GM18511 (cell line): ENCODE measurements around the gene SLC22A4.

ENCODE experiments used
- ATAC-seq: cut with Tn5 transposase; IDR thresholded peaks from one replicate; pipeline ENCODE4 v1.9.1; 2021; ENCODE audit warnings: mild to moderate bottlenecking, moderate library complexity; ENCODE audit not compliant: unreplicated experiment

The SLC22A4 gene

DNA sequence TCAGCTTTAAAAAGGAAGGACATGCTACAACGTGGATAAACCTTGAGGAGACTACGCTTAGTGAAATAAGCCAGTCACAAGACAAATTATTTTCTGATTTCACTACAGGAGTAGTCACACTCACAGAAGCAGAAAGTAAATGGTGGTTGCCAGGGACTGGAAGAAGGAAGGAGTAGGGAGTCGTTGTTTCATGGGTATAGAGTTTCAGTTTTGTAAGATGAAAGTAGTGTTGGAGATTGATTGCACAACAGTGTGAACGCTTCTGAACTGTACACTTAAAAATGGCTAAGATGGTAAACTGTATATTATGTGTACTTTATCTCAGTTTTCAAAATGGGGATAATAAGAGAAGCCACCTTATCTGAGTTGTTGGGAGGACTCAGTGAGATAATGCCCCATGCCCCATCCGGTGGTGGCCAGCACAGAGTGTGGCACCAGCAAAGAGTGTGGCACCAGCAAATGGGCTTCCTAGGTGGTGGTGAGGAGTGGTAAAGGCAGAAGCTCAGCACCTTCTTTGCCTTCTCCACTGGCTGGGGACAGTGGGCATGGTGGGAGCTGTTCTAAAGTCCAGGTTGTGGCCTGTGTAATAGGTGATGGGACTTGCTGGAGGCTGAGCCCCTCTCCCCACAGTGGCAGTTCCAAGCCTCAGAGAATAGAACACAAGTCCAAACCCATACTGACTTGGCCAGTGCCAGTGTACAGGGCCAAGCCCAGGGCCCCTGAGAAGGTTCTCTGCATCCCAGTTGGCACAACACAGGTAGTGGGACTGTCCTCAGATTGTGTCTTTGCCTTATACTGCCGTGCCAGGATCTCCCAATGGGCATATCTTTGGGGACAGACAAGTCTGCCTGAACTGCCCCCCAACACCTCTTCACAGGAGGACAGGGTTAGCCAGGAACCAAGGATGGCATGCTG is 4.4 kb downstream of the SLC22A4 start:
- ATAC-seq, result no peak

DNA sequence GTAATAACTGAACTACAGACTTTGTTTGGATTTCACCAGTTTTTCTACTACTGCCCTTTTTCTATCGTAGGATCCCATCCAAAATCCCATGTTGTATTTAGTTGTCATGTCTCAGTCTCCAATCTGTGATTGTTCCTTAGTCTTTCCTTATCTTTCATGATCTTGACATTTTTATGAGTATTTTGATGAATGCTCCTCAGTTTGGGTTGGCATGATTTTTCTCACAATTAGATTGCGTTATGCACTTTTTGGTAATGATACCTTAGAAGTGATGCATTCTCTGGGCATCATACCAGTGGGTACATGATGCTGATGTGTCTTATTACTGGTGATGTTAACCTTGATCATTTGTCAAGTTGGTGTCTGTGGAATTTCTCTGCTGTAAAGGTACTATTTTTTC is 5.7 kb downstream of the SLC22A4 start:
- ATAC-seq, result no peak

DNA sequence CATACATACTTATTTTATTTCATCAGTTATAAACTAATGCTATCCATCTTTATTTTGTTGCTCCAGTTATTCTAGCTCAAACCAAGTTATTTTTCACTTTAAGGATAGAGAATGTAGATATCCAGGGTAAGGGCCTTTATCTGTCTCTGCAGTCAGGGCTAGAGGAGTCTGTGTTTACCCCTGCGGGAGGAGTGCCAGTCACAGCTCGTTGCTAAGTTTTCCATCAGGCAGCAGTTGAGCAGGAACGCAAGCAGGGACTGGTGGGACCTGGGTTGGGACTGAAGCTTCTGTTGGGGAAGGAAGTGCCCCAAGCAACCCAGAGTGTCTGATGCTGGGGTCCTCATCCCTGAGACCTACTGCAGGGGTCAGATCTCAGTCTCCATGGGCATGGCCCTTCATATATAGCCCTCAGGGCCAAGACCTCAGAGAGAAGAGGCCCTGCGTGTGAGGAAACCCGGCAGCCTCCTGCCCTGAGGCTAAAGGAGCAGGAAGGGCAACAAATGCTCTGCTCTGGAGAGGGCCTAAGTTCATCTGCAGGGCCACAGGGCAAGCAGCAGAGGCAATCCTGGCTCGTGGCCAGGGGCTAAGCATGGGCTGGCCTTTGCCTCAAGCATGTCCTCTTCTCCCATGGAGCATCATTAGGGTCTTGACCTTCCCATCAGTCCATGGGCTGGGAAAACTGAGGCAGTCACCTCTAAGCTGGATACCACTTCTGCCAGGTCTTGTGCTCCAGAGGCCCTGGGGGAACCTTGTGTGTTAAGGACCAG is 6.6 kb downstream of the SLC22A4 start:
- ATAC-seq, result no peak

DNA sequence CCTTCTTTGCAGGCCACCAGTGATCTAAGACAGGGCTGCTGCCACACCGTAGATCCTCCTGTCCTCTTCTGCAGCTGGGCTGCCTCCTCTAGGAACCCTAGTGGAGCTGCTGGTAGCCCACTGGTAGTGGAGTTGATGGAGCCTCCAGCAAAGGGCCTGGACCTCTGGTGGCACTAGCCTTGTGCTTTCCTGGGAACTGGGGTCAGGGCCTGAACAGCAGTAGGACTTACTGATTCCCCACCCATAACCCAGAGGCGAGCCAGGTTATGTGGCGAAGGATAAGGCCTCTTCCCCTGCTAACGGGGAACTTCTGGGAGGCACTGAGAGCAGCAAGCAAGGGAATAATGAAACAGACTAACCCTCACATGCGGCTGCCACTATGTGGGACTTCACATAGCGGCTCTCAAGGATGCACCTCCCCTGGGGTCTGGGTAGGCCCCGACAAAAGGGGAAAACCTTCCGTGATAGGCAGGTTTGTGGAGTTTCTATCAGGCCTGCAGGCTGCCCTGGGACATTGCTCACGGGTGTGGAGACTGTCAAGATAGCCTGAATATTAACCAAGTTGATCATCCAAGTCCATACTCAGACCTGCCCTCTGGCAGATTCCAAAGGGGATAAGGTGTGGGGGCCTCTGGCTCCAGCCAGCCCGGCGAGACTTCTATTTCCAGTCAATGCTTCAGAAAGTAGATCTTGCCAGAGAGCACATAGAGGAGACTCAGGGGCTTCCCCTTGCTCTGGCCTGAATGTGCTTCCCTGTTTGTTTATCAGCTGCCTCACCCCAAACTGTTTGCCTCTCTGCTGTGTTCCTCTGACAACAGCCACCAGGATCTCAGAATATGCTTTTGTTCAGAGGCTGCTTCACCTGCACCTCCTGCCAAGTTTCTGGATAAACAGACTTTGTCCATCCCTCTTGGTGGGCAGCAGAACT is 7.4 kb downstream of the SLC22A4 start:
- no peak for ATAC-seq

DNA sequence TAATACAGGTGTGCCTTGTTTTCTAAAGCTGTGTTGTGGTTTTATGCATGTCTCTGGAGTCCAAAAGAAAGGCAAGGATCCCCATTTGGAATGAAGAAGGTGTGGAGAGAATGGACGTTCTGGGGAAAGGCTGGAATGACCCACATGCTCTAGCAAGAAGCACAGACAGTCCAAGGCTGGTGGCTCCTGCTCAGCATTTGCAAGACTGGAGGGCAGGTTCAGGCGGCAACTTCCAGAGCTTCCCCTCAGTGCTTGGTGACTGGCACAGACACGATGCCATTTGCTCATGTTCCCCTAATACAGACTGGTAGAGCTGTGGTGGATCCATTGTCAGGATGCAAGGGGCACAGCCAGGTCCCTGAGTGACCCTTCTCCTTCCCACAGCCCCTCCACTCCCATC is 8.2 kb downstream of the SLC22A4 start:
- no peak for ATAC-seq

DNA sequence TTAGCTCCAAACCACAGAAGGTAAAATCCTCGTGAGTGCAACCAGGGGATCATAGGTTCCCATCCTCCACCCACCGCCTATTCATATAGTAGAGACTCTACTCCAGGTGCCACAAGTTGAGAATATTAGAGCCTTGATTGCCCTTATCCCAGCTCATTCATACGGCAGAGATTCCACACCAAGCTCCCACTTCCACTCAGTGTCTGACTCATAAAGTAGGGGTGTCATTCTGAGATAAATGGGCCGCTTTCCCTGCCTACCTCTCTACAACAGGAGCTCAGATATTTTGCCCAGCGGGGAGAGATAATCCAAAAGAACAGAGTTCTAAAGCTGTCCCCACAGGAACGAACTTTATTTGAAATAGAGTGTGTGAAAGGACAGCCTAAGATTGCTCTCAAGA is 9.4 kb downstream of the SLC22A4 start:
- no peak for ATAC-seq

DNA sequence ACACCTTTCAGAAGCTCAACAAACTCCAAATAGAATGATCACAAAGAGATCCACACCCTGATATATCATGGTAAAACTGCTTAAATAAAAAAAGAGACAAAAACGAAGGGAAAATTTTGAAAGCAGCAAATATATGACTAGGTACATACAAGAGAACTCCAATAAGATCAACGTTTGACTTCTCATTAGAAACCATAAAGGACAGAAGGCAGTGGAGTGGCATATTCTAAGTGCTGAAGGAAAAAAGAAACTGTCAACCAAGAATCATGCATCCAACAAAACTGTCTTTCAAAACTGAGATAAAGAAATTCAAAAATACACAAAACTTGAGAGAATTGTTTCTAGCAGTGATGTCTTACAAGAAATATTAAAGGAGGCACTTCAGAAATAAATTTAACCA is 11.2 kb downstream of the SLC22A4 start:
- no peak for ATAC-seq

DNA sequence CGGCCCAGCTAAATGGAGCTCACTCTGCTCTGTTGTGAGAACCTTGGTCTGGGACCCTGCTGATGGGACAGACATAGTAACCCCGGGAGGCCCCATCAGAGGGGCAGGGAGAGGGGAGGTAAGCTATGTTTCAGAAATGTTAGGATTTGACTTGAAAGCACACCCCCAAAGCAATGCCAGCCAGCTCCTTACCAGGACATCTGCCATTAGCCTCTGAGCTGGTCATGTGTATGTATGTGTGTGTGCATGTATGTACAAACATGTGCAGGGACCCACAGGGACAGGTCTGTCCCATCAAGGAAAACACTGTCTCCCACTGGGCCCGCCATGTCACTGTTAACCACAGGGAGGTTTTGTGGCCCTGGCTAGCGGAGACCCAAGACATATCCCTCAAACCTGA is 14.5 kb downstream of the SLC22A4 start:
- ATAC-seq, result no peak

DNA sequence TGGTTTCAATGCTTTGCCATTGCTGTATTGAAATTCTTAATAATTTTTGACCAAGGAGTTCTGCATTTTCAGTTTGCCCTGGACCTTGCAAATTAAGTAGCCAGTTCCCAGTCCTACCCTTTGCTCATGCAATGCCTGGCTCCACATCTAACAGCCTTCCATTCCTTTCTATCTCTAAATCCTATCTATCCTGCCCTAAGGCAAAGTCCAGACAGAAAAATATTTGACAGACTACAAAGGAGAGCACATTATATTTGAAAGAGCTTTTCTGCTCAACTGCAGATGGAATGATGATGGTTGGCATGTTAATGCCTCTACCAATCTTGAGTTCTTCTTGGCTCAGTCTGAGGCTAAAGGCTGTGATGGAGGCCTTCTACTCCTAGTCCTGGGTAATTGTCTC is 15.5 kb downstream of the SLC22A4 start:
- no peak for ATAC-seq

DNA sequence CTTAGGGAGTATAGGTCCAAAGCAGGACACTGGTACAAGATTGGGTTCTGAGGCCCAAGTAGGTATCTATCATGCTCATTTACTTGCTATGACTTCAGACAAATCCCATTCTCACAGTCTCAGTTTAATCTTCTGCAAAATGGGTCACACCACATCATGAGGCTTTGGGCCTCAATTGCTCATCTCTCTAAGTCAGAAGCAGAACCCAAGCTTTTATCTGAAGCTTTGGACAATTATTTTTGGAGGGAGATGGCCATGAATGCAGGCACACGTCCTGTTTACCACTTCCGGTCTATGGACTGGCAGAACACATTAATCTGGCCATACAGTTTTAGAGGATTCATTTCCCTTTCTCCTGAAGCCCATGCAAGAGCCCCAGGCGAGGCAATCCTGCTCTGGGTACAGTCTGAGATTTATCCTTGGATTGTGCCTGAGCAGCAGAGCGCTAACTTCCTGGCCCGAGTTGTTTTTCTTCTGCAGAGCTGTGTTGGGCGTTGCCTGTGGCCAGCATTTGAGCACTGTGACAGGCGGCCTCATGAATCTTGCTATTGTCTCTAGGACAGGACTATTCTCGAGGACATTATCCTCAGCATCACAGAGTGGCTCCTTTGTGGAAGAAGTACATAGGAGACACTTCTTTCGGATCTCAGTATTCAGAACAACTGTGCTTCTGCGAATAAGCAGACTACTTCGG is 16.1 kb downstream of the SLC22A4 start:
- ATAC-seq, result no peak

DNA sequence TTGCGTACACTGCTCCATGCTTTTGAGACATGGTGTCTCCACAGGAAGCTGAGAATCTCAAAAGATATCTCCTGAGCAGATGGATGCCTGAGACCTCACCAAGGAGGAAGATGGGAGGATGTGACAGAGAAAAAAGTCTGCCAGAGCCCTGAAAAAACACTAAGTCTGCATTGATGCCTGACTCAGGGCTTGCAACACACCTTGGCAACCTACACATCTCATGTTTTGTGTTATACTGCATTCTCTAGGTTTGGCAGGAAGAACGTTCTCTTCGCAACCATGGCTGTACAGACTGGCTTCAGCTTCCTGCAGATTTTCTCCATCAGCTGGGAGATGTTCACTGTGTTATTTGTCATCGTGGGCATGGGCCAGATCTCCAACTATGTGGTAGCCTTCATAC is 19.2 kb downstream of the SLC22A4 start:
- no peak for ATAC-seq

DNA sequence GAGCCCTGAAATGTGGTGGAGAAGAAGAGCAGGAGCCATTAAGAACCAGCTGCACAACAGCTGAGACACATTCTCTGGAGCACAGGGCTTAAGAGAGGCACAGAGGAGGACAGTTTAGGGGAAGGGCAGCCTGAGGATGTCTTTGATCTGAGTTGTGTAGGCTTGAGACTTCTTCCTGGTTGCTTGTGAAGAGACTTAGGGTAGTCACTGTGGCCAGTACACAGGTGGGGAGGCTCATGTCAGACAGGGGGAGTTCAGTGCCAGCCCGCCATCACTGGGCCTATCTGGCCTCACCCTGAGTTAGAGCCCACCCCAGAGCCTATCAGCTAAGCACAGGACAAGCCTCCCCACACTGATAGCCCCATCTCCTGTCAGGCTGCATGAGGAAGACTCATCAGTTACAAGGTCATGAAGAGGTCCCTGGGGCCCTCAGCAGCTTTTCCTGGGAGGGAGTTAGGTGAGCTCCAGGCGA is 19.8 kb downstream of the SLC22A4 start:
- ATAC-seq, result no peak

DNA sequence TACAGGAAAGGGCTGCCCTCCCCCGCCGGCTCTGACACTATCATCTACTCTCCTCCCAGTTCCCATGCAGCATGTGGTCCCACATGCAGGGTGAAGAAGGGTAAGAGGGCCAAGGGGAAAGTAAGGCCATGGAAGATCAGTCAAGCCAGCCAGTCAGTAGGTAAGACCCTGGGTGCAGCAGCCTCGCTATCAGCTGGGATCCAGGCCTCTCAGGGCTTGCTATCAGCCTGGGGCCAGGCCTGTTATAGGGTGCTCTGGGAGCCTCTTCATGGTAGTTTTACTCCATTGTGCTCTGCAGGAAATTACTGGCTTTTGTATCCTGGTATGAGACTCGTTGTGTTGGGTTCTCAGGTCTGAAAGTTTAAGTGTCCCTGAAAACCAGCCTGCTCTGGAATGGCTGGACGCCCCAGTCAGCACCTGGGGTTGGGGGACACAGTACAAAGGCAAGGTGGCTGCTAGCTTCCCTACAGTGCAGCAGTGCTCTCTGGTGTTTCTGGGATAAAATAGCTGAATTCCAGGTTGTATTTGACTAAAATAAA is 21.4 kb downstream of the SLC22A4 start:
- no peak for ATAC-seq

DNA sequence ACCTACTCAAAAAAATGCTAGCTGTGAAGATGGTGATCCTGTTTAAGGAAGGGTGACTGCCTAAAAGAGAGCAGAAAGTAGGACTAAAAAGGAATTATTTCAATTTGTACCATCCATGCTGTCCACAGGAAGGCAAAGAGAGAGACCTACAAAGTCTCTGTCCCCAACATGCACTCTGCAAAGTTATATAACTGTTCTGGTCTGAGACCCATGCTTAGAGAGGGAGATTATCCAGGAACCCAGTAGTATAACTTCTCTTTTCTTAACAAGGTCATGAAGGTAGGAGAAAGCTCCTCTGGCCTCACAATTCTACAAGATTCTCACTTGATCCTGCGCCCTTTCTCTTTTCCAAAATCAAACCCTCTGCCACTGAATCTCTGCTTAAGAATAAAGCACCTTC is 25.8 kb downstream of the SLC22A4 start:
- ATAC-seq, result no peak

DNA sequence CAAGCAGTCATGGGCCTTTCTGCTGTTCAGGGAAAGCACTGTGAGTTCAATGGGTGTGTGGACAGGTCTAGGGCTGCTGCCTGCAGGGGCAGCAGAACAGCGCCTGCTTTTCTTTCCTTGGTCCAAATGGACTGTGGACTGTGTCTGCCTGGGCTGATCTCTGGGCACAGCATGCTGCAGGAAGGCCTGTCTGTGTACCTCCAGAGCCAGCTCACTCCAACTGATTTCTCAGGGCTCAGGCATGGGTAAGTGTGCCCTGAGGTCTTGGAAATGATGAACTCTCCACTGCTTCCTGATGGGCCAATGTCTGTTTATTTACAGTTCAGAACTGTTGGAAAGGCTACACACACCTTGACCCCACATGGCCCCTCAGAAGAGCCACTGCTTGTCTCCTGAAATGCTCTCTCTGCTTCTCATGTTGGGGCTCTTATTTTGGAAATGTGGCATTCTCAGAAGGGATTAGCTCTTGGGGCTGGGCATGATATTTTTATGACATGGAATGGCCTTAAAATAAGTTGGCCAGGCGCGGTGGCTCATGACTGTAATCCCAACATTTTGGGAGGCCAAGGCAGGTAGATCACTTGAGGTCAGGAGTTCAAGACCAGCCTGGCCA is 27.0 kb downstream of the SLC22A4 start:
- no peak for ATAC-seq

DNA sequence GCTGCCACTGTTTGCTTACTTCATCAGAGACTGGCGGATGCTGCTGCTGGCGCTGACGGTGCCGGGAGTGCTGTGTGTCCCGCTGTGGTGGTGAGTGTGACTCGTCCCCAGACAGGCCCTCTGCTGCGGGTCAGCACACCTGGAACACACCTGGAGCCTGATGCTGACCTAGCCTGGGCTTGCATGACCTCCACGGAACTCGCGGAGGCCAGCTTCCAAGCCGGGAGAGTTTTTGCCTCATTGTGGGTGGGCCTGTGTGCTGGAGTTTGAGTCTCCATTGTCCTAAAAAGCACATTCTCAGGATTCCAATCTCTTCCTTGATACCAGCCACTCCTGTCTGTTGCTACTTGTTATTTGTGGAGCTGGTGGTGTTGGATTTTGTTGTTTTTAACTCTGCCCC is 28.1 kb downstream of the SLC22A4 start:
- no peak for ATAC-seq

DNA sequence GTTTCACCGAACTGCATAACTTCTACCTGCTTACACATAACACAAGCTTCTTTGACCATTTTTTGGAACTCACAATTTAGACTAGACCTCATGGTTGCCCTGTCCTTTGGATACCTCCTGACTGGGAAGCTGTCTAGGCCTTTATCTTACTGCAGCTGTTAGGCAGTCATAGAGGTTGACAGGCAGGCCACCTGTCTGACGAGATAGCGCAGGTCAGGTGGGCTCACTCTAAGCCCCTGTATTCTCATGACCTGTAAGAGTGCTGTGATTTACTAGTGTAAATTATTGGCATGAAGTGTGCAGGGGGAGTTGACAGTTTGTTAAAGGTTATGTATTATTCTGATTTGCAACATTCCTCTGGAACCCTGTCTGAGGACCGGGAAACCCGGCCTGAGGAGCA is 29.0 kb downstream of the SLC22A4 start:
- no peak for ATAC-seq

DNA sequence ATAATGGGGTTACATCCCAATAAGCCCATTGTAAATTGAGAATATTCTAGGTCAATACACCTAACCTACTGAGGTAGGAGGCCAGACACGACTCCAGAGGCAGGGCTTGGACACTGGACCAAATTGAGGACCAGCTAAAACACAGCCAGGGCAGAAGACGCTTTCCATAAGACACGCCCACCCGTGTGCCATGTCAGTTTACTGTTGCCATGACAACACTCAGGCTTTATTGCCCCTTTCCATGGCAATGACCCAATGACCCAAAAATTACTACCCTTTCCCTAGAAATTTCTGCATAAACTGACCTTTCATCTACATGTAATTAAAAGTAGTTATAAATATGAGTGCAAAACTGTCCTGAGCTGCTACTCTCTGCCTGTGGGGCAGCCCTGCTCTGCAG is 31.5 kb downstream of the SLC22A4 start:
- ATAC-seq, result no peak

DNA sequence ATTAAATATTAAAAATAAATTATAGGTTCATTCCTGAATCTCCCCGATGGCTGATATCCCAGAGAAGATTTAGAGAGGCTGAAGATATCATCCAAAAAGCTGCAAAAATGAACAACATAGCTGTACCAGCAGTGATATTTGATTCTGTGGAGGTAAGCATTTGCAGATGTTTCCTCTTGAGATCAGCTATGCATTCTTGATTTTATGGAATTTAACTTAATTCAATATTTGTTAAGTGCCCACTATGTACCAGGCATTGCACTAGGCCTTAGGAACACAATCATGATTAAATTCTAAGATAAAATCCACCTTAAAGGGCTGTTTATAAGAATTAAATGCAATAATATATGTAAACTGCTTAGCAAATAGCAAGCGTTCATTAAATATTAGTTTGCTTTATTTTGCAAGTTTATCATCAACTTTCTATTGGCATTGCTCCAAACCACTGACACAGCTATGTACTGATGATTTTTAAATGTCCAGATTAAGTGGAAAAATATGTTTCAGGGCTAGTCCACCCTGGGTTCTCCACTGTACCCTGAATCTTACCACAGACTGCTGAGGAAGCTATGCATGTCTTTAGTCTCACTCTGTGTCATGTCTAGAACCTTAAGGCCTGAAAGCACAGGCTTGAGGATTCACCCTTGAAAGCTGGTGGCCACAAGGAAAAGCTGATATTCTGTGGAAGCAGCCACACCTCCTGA is 33.2 kb downstream of the SLC22A4 start:
- no peak for ATAC-seq
